SK-N-SH treated with all-trans-retinoic acid at 6 μM for 48 hours (cell line): Measurements from ENCODE around the gene GKN1.
A peak's percentile ranks its signal among the peaks of the same experiment; 100 is the strongest.

Source experiments
- ATAC-seq: fragments of 200-7000 bp; cut with Tn5 transposase; 3 replicates; pipeline ENCODE4 v1.9.1; 2020; ENCODE audit warnings: mild to moderate bottlenecking, moderate library complexity
- ARNTL ChIP-seq: fragments of 450-650 bp; formaldehyde crosslinking; IDR thresholded peaks from 2 replicates; pipeline ENCODE4 v1.5.0; 2020; ENCODE audit warnings: low read depth, mild to moderate bottlenecking, moderate library complexity, borderline replicate concordance
- BACH2 ChIP-seq: fragments of 250-450 bp; sonication (Bioruptor Pico); IDR thresholded peaks from 2 replicates; pipeline ENCODE4 v1.9.0; 2021; ENCODE audit warnings: mild to moderate bottlenecking, borderline replicate concordance
- ESRRG ChIP-seq: fragments of 250-450 bp; sonication (Bioruptor Pico); IDR thresholded peaks from 2 replicates; pipeline ENCODE4 v1.6.1; 2021; ENCODE audit warnings: mild to moderate bottlenecking
- GLIS3 ChIP-seq: fragments of 250-450 bp; sonication (Bioruptor Pico); IDR thresholded peaks from 2 replicates; pipeline ENCODE4 v1.5.0; 2020; ENCODE audit warnings: mild to moderate bottlenecking, moderate library complexity
- OSR1 ChIP-seq: fragments of 250-450 bp; sonication (Bioruptor Pico); IDR thresholded peaks from 2 replicates; pipeline ENCODE4 v1.8.0; 2022; ENCODE audit warnings: moderate library complexity, mild to moderate bottlenecking, inconsistent platforms
- POU6F1 ChIP-seq: fragments of 250-450 bp; sonication (Bioruptor Pico); IDR thresholded peaks from 2 replicates; pipeline ENCODE4 v1.8.0; 2021; ENCODE audit warnings: low read depth, mild to moderate bottlenecking, moderate library complexity, borderline replicate concordance
- PPARA ChIP-seq: fragments of 250-450 bp; sonication (Bioruptor Pico); IDR thresholded peaks from 2 replicates; pipeline ENCODE4 v1.5.0; 2020; ENCODE audit warnings: mild to moderate bottlenecking, borderline replicate concordance
- RARB ChIP-seq: fragments of 250-450 bp; sonication (Bioruptor Pico); IDR thresholded peaks from 2 replicates; pipeline ENCODE4 v1.8.0; 2021; ENCODE audit warnings: mild to moderate bottlenecking, moderate library complexity
- SNAI2 ChIP-seq: fragments of 250-450 bp; sonication (Bioruptor Pico); IDR thresholded peaks from 2 replicates; pipeline ENCODE4 v1.5.0; 2020; ENCODE audit warnings: mild to moderate bottlenecking, moderate library complexity
- TOX ChIP-seq: fragments of 250-450 bp; sonication (Bioruptor Pico); IDR thresholded peaks from 2 replicates; pipeline ENCODE4 v1.8.0; 2021; ENCODE audit warnings: mild to moderate bottlenecking, moderate library complexity, borderline replicate concordance
- ZC3H10 ChIP-seq: fragments of 250-450 bp; sonication (Bioruptor Pico); IDR thresholded peaks from 2 replicates; pipeline ENCODE4 v1.5.1; 2021; ENCODE audit warnings: mild to moderate bottlenecking, moderate library complexity
- ZFP3 ChIP-seq: fragments of 250-450 bp; sonication (Bioruptor Pico); IDR thresholded peaks from 2 replicates; pipeline ENCODE4 v1.5.0; 2020; ENCODE audit warnings: mild to moderate bottlenecking, moderate library complexity
- ZFP30 ChIP-seq: fragments of 450-650 bp; formaldehyde crosslinking; IDR thresholded peaks from 2 replicates; pipeline ENCODE4 v1.5.0; 2022; ENCODE audit warnings: mild to moderate bottlenecking, moderate library complexity
- ZNF565 ChIP-seq: fragments of 450-650 bp; formaldehyde crosslinking; conservative IDR thresholded peaks from 2 replicates; pipeline ENCODE4 v1.5.0; 2020; ENCODE audit warnings: low read depth, mild to moderate bottlenecking, moderate library complexity
- TF ChIP-seq, protein P1 (sequence below): fragments of 250-450 bp; sonication (Bioruptor Pico); IDR thresholded peaks from 2 replicates; pipeline ENCODE4 v1.5.1; 2021; ENCODE audit warnings: mild to moderate bottlenecking, moderate library complexity
- TF ChIP-seq, protein P2 (sequence below): fragments of 250-450 bp; sonication (Bioruptor Pico); IDR thresholded peaks from 2 replicates; pipeline ENCODE4 v1.8.0; 2020; ENCODE audit warnings: mild to moderate bottlenecking, moderate library complexity, borderline replicate concordance
- TF ChIP-seq, protein P3 (sequence below): fragments of 250-450 bp; sonication (Bioruptor Pico); IDR thresholded peaks from 2 replicates; pipeline ENCODE4 v1.5.0; 2020; ENCODE audit warnings: mild to moderate bottlenecking, moderate library complexity

The GKN1 gene

GRCh38 chr2:68935471-68935870 is 39.0 kb upstream of the GKN1 start:
- no peak for ATAC-seq
- TF ChIP-seq OSR1 (CRISPR knock-in tag) = no peak
- TF ChIP-seq ZC3H10 (CRISPR knock-in tag) = no peak
- no peak for TF ChIP-seq ARNTL (CRISPR knock-in tag)
- no peak for TF ChIP-seq POU6F1 (CRISPR knock-in tag)
- no peak for TF ChIP-seq SNAI2
- TF ChIP-seq PPARA (CRISPR knock-in tag) = no peak
- no peak for TF ChIP-seq ESRRG

DNA sequence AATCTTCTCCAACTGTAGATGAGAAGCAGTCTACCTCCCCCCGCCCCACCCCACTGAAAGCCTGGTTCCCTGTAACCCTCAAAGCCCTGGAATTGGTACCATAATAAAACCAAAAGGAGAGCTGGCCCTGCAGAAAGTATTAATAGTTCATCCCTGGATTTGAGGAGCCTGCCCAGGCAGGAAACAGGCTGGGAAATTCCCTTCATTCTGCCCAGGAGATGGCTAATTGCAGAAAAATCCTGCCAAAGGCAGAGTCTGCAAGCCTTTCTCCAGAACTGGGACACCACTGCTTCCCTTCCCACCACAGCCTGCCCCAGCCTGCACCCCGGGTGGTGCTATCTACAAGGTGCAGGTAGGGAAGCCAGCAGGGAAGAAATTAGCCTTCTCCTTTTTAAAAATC is 38.0 kb upstream of the GKN1 start:
- TF ChIP-seq BACH2 (CRISPR knock-in tag) (no peak), ZNF565 (CRISPR knock-in tag) (no peak)
- TF ChIP-seq, protein P1, sequence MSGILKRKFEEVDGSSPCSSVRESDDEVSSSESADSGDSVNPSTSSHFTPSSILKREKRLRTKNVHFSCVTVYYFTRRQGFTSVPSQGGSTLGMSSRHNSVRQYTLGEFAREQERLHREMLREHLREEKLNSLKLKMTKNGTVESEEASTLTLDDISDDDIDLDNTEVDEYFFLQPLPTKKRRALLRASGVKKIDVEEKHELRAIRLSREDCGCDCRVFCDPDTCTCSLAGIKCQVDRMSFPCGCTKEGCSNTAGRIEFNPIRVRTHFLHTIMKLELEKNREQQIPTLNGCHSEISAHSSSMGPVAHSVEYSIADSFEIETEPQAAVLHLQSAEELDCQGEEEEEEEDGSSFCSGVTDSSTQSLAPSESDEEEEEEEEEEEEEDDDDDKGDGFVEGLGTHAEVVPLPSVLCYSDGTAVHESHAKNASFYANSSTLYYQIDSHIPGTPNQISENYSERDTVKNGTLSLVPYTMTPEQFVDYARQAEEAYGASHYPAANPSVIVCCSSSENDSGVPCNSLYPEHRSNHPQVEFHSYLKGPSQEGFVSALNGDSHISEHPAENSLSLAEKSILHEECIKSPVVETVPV (CRISPR knock-in tag) = no peak
- ATAC-seq = peak; percentile 84

DNA sequence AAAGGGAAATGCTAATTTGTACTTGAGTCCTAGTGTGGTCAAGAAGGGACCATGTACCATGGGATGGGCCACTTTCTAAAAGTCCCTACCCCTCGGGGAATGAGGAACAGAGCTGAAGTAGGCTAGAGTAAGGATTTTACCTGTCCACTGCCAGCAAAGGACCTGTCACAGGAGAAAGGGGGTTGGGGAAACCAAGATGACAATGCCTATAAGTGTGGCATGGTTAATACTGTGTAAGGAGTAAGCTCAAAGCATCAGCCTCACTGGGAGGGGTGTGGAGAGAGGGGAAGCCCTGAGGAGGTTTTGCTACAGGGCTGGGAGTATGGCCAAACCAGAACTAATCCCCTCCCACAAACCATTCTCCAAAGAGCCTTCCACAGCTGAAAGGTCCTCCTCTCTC is 37.5 kb upstream of the GKN1 start:
- TF ChIP-seq ZNF565 (CRISPR knock-in tag) = no peak
- TF ChIP-seq ESRRG = no peak
- TF ChIP-seq BACH2 (CRISPR knock-in tag) = no peak
- TF ChIP-seq, protein P2, sequence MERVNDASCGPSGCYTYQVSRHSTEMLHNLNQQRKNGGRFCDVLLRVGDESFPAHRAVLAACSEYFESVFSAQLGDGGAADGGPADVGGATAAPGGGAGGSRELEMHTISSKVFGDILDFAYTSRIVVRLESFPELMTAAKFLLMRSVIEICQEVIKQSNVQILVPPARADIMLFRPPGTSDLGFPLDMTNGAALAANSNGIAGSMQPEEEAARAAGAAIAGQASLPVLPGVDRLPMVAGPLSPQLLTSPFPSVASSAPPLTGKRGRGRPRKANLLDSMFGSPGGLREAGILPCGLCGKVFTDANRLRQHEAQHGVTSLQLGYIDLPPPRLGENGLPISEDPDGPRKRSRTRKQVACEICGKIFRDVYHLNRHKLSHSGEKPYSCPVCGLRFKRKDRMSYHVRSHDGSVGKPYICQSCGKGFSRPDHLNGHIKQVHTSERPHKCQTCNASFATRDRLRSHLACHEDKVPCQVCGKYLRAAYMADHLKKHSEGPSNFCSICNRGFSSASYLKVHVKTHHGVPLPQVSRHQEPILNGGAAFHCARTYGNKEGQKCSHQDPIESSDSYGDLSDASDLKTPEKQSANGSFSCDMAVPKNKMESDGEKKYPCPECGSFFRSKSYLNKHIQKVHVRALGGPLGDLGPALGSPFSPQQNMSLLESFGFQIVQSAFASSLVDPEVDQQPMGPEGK = no peak
- peak; percentile 35; the same call in 2 of the 3 replicates for ATAC-seq

DNA sequence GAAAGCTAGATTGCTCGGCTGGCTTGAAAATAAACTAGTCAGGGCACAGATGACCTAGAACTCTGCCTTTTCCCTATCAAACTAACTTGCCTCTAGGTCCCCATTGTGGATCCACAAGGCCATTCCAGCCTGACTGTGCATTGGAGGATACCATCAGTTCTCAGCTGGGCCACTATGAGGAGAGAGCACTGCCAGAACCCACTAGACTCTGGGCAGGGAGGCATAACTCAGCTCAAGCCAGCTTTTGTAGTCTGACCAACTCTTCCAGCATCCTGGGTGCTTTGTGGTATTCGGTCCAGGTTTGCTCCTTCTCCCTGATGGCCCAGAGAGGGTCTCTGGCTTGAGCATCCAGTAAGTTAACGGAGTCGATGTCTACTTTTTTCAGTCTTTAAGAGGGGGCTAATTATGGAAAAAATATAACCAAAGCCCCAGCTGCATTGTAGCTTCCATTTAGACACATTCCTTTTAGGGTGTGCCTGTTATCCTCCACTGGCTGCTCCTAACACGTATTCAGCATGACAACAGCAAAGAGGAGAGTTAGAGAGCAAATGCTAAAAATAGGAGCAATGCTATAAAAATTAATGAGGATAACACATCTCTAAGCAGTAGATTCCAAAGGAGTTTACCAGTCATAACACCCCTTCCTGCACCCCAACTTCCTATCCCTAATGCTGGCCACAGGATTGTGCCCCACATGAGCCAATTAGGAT is 36.9 kb upstream of the GKN1 start:
- no peak for TF ChIP-seq TOX (CRISPR knock-in tag)
- no peak for TF ChIP-seq ZFP3 (CRISPR knock-in tag)
- TF ChIP-seq ZC3H10 (CRISPR knock-in tag) = no peak
- no peak for TF ChIP-seq POU6F1 (CRISPR knock-in tag)
- TF ChIP-seq RARB (CRISPR knock-in tag) = no peak
- no peak for TF ChIP-seq ZFP30 (CRISPR knock-in tag)
- TF ChIP-seq ZNF565 (CRISPR knock-in tag) = no peak
- TF ChIP-seq, protein P3, sequence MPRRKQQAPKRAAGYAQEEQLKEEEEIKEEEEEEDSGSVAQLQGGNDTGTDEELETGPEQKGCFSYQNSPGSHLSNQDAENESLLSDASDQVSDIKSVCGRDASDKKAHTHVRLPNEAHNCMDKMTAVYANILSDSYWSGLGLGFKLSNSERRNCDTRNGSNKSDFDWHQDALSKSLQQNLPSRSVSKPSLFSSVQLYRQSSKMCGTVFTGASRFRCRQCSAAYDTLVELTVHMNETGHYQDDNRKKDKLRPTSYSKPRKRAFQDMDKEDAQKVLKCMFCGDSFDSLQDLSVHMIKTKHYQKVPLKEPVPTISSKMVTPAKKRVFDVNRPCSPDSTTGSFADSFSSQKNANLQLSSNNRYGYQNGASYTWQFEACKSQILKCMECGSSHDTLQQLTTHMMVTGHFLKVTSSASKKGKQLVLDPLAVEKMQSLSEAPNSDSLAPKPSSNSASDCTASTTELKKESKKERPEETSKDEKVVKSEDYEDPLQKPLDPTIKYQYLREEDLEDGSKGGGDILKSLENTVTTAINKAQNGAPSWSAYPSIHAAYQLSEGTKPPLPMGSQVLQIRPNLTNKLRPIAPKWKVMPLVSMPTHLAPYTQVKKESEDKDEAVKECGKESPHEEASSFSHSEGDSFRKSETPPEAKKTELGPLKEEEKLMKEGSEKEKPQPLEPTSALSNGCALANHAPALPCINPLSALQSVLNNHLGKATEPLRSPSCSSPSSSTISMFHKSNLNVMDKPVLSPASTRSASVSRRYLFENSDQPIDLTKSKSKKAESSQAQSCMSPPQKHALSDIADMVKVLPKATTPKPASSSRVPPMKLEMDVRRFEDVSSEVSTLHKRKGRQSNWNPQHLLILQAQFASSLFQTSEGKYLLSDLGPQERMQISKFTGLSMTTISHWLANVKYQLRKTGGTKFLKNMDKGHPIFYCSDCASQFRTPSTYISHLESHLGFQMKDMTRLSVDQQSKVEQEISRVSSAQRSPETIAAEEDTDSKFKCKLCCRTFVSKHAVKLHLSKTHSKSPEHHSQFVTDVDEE (CRISPR knock-in tag) = no peak
- TF ChIP-seq, protein P1 (CRISPR knock-in tag) = no peak
- TF ChIP-seq OSR1 (CRISPR knock-in tag) = no peak
- TF ChIP-seq GLIS3 (CRISPR knock-in tag) = no peak
- no peak for TF ChIP-seq PPARA (CRISPR knock-in tag)
- no peak for ATAC-seq
